Activated gamma-delta T cell treated with anti-CD3 and anti-CD28 coated beads, Interleukin-2, amount 50 U/mL, for 16 hours (primary cell): ENCODE data around the gene PATL2.
"Not testable (repeated sequence)": the region's sequence is repeated elsewhere in the genome, so short reads cannot be mapped to it uniquely, and the experiment has no call there.

Experiments used
- DNase-seq: peaks from one replicate; pipeline ENCODE4 v3.0.0-alpha.2; 2020; ENCODE audit warnings: low read depth

PATL2 gene

DNA sequence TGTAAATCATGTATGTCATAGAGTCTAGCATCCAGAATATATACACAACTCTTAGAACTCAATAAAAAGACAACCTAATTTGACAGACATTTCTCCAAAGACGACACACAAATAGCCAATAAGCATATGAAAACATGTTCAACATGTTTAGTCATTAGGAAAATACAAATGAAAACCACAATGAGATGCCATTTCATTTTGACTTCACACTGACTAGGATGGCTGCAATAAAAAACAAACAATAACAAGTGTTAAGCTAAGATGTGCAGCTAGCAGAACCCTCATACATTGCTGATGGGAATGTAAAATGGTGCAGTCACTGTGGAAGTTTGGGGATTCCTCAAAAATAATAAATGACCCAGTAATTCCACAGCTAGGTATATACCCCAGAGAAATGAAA is 64.1 kb downstream of the PATL2 start:
- no peak for DNase-seq

GRCh38 chr15:44646460-44646859 is 64.7 kb downstream of the PATL2 start:
- DNase-seq, result no peak

DNA sequence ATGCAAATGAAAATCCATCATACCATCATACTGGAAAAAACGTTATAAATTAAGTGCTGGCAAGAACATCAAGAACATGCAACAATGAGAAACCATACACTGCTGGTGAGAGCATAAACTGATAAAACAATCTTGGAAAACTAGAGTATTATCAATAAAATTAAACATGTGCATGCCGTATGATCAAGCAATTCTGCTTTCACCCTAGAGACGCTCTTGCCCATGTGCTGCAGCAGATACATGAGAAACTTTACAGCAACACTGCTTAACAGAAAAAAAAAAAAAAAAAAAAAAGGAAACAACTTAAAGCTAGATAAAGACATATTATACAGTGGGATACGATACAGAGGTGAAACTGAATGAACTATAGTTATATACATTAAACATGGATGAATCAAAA is 69.5 kb downstream of the PATL2 start:
- DNase-seq, result no peak

DNA sequence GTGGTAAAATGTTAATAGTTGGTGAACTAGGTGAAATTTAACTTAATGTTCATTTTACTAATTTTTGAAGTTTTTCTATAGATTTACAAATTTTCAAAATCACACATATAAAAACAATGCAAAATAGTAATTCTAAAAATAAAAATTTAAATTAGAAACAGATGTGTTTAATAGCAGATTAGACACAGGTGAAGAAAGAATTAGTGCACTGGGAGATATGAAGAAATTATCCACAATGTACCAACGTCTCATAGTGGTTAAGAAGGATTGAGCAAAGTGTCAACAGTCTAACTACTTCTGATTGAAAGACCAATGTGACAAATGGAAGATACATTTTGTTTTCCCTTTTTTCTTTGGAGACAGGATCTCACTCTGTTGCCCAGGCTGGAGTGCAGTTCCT is 74.1 kb downstream of the PATL2 start:
- no peak for DNase-seq

GRCh38 chr15:44633603-44634002 is 77.5 kb downstream of the PATL2 start:
- no peak for DNase-seq

DNA sequence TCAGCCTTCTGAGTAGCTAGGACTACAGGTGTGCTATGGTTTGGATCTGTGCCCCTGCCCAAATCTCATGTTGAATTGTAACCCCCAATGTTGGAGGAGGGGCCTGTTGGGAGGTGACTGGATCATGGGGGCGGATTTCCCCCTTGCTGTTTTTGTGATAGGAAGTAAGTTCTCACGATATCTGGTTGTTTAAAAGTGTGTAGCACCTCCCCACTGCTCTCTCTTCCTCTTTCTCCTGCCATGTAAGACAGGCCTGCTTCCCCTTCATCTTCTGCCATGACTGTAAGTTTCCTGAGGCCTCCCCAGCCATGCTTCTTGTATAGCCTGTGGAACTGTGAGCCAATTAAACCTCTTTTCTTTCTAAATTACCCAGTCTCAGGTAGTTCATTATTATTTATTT is 85.8 kb downstream of the PATL2 start:
- DNase-seq, result not testable (repeated sequence)

DNA sequence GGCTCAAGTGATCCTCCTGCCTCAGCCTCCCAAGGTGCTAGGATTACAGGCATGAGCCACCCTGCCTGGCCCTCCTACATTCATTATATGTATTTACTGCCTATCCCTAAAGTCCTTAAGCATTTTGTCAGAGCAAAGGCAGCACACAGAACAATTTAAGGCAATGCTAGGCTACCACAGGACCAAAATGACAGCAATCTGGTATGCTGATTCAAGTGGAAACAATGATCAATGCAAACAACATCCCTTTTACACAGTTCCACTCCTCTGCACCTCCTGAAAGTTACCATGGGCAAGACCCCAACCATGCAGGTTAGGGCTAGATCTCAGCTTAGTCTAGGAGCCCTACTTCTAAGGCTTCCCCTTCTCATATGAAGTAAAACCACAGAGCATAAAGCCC is 87.9 kb downstream of the PATL2 start:
- DNase-seq, result no peak

- DNase-seq, result no peak
Observed at GRCh38 chr15:44620081-44620480, 91.0 kb downstream of the PATL2 start.

GRCh38 chr15:44616974-44617373 is 94.1 kb downstream of the PATL2 start:
- no peak for DNase-seq
